HG02840 (cell line): Measurements from ENCODE around the gene AWAT1.
"Not testable (repeated sequence)": the region's sequence is repeated elsewhere in the genome, so short reads cannot be mapped to it uniquely, and the experiment has no call there.

ENCODE experiments used
- ATAC-seq: cut with Tn5 transposase; IDR thresholded peaks from one replicate; pipeline ENCODE4 v1.9.1; 2021; ENCODE audit warnings: mild to moderate bottlenecking, moderate library complexity, moderate number of reproducible peaks; ENCODE audit not compliant: unreplicated experiment, low FRiP score

Gene AWAT1

GRCh38 chrX:70257423-70258288 is 23.2 kb downstream of the AWAT1 start:
- no peak for ATAC-seq

- no peak for ATAC-seq
These were observed 25.6 kb downstream of the AWAT1 start, which contains the start of gene P2RY4 for GRCh38 chrX:70260104-70260503. Gene P2RY4, minus strand, starts transcription at chrX:70260204. Its CDS starts 580 bp downstream, at chrX:70259624.

- ATAC-seq, result no peak
These were observed 28.6 kb downstream of the AWAT1 start for GRCh38 chrX:70262952-70263567.

GRCh38 chrX:70264784-70265183 is 30.3 kb downstream of the AWAT1 start:
- no peak for ATAC-seq

GRCh38 chrX:70268034-70268433 is 33.6 kb downstream of the AWAT1 start, which contains the start of gene ARR3:
Gene ARR3, plus strand, starts transcription at chrX:70268334. Its CDS starts 1,052 bp downstream, at chrX:70269386.
- ATAC-seq, result no peak

- ATAC-seq, result not testable (repeated sequence)
These were observed 39.6 kb downstream of the AWAT1 start for GRCh38 chrX:70274029-70274428.

GRCh38 chrX:70279081-70279480 is 44.6 kb downstream of the AWAT1 start:
- no peak for ATAC-seq

- no peak for ATAC-seq
These were observed 46.1 kb downstream of the AWAT1 start for GRCh38 chrX:70280573-70280972.

GRCh38 chrX:70281951-70282350 is 47.5 kb downstream of the AWAT1 start, which contains the start of gene RAB41:
Gene RAB41, plus strand, starts transcription at chrX:70282172. Its CDS starts 46 bp downstream, at chrX:70282218.
- no peak for ATAC-seq

GRCh38 chrX:70289168-70289792 is 54.8 kb downstream of the AWAT1 start:
- ATAC-seq, result peak; percentile 8
